ENCODE results near the gene CHST11. TPM values are rescaled to one million over a fixed set of nuclear protein-coding genes. Genes with fewer than 3 reads are reported as not detected.
"Not testable (repeated sequence)": the region's sequence is repeated elsewhere in the genome, so short reads cannot be mapped to it uniquely, and the experiment has no call there.

Gene CHST11
- total RNA-seq, 1 donor from 2014 or later, result 6.0 TPM

DNA sequence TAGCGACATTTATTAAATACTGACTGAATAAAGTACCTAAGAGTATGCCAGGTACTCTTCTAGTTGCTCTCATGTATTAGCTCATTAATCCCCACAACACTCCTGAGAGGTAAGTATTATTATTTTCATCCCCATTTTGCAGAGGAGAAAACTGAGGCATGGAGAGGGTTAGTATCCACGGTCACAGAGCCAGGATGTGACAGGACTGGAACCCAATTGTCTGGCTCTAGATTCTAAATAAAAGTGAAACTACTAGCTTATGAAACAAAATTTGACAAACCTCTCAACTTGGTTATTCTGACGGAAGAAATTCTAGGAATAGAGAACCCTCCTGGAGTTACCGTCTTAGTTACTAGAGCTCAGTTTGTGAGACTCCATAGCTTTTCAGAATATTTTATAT, 112.2 kb downstream of the CHST11 start:
- Histone ChIP-seq H3K4me3 (no peak overlapping the region), H3K4me1 (peaks cover 16% of the 10 kb centered on the region), H3K36me3 (no peaks in the 10 kb centered on the region), H3K27me3 (ENCODE audit: low read depth) (no peaks in the 10 kb centered on the region), H3K9me3 (replicated peaks) (peaks cover 9% of the 10 kb centered on the region), H3K27ac (replicated peaks) (no peak overlapping the region)
- intact Hi-C loops (cut with micrococcal nuclease), result no loop called here
- TF ChIP-seq, protein P1, sequence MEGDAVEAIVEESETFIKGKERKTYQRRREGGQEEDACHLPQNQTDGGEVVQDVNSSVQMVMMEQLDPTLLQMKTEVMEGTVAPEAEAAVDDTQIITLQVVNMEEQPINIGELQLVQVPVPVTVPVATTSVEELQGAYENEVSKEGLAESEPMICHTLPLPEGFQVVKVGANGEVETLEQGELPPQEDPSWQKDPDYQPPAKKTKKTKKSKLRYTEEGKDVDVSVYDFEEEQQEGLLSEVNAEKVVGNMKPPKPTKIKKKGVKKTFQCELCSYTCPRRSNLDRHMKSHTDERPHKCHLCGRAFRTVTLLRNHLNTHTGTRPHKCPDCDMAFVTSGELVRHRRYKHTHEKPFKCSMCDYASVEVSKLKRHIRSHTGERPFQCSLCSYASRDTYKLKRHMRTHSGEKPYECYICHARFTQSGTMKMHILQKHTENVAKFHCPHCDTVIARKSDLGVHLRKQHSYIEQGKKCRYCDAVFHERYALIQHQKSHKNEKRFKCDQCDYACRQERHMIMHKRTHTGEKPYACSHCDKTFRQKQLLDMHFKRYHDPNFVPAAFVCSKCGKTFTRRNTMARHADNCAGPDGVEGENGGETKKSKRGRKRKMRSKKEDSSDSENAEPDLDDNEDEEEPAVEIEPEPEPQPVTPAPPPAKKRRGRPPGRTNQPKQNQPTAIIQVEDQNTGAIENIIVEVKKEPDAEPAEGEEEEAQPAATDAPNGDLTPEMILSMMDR (IDR thresholded peaks at IDR 0.05; ENCODE audit: borderline replicate concordance), result no peak
- no peak for DNase-seq

DNA sequence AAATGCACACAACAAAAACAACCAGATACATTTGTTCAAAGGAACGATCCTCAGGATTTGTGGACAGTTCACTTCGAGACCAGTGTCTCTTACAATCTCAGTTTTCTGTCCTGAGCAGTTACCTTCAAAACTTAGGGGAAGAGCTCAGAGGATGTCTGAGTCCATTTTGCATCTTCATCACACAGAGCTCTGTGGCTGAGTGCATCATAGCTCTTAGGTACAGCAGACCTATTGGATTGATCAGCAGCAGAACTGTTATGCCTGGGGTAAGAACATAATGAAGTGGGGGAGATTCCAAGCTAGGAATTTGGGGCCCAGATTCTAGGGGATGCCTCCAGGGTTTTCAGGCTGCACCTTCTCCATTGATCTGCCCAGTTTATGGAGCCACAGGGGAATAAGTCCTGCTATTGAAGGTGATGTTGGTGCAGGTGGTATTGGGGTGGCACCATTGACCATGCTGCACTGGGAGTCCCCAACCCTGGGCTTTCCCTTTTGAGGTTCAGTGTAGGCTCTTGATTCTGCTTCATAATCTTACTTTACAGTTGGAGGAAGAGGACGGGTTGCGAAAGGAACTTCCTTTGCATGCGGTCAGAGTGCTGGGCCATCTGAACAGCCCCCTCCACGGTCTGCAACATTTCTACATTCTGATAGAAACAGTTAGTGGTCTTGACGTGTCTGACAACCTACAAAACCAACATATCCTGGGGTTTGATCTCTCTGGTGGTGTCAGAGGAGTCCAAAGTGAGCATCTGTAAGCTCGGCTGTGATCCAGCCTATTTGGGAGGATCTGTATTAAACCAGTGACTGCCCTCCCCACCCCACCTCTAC, 112.8 kb downstream of the CHST11 start:
- TF ChIP-seq, protein P1 (IDR thresholded peaks at IDR 0.05; ENCODE audit: borderline replicate concordance), result no peak
- no peaks in the 10 kb centered on the region for H3K27me3 ChIP-seq (ENCODE audit: low read depth)
- no peaks in the 10 kb centered on the region for H3K36me3 ChIP-seq
- intact Hi-C loops (cut with micrococcal nuclease), result no loop called here
- H3K27ac ChIP-seq (replicated peaks), result no peak overlapping the region
- H3K4me1 ChIP-seq, result peaks cover 16% of the 10 kb centered on the region
- H3K9me3 ChIP-seq (replicated peaks), result peaks cover 5% of the 10 kb centered on the region
- no peak overlapping the region for H3K4me3 ChIP-seq
- DNase-seq, result no peak

DNA sequence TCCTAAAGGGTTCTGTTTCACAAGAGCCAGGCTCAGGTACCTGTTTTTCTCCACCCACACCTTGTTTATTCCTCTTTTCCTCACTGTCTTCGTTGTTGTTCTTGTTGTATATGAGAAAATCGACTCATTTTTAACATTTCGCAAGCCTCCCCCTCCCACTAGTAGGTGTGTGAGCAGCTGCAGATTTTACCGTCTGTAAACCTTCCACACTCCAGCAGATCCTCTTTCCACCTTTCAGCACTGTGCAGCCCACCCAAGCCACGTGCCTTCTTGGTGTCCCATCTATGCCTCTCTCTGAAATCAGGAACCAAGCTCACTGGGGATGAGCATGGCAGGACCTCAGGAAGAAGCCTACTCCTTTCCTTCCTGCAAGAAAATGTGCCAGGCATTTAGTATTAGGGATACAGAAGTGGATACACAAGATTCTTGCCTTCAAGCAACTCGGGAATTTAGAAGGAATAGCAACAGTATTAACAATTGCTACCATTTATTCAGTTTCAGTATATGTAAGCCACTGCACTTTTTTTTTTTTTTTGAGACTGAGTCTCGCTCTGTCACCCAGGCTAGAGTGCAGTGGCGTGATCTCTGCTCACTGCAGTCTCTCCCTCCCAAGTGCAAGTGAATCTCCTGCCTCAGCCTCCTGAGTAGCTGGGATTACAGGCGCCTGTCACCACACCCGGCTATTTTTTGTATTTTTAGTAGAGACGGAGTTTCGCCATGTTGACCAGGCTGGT, 113.6 kb downstream of the CHST11 start:
- no peak for DNase-seq
- H3K4me3 ChIP-seq, result no peak overlapping the region
- TF ChIP-seq, protein P1 (IDR thresholded peaks at IDR 0.05; ENCODE audit: borderline replicate concordance), result no peak
- H3K27me3 ChIP-seq (ENCODE audit: low read depth), result no peaks in the 10 kb centered on the region
- peaks cover 5% of the 10 kb centered on the region for H3K9me3 ChIP-seq (replicated peaks)
- no peaks in the 10 kb centered on the region for H3K36me3 ChIP-seq
- intact Hi-C loops (cut with micrococcal nuclease), result no loop called here
- H3K27ac ChIP-seq (replicated peaks), result no peak overlapping the region
- peaks cover 16% of the 10 kb centered on the region for H3K4me1 ChIP-seq

DNA sequence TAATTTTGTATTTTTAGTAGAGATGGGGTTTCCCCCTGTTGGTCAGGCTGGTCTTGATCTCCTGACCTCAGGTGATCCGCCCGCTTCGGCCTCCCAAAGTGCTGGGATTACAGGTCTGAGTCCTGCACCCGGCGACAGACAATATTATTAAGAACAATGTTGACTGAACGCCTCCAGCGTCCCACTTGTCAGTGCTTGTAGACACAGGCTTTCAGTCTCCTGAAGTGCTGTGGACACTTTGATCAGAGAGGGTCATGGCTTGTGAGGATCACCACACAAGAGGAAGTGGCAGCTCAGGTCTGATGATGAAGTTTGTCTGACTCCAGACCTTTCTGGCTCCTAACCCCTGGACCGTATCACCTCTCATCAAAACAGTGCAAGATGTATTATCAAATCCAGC, 114.6 kb downstream of the CHST11 start:
- Histone ChIP-seq H3K27ac (replicated peaks) (no peak overlapping the region), H3K36me3 (no peaks in the 10 kb centered on the region), H3K9me3 (replicated peaks) (peaks cover 5% of the 10 kb centered on the region), H3K4me1 (peaks cover 9% of the 10 kb centered on the region), H3K27me3 (ENCODE audit: low read depth) (no peaks in the 10 kb centered on the region), H3K4me3 (no peak overlapping the region)
- intact Hi-C loops (cut with micrococcal nuclease), result no loop called here
- TF ChIP-seq, protein P1 (IDR thresholded peaks at IDR 0.05; ENCODE audit: borderline replicate concordance), result no peak
- no peak for DNase-seq

DNA sequence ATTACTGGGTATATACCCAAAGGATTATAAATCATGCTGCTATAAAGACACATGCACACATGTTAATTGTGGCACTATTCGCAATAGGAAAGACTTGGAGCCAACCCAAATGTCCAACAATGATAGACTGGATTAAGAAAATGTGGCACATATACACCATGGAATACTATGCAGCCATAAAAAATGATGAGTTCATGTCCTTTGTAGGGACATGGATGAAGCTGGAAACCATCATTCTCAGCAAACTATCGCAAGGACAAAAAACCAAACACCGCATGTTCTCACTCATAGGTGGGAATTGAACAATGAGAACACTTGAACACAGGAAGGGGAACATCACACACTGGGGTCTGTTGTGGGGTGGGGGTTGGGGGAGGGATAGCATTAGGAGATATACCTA, 117.6 kb downstream of the CHST11 start:
- intact Hi-C loops (cut with micrococcal nuclease); H3K9me3 ChIP-seq (replicated peaks); DNase-seq; H3K4me1 ChIP-seq; H3K27me3 ChIP-seq (ENCODE audit: low read depth); H3K4me3 ChIP-seq; H3K27ac ChIP-seq (replicated peaks); H3K36me3 ChIP-seq: not testable (repeated sequence)

DNA sequence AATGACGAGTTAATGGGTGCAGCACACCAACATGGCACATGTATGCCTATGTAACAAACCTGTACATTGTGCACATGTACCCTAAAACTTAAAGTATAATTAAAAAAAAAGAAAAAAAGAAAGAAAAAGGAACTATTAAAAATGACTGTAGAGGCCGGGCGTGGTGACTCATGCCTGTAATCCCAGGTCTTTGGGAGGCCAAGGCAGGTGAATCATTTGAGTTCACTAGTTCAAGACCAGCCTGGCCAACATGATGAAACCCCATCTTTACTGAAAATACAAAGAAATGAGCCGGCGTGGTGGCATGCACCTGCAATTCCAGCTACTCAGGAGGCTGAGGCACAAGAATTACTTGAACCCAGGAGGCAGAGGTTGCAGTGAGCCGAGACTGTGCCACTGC, 118.0 kb downstream of the CHST11 start:
- H3K27ac ChIP-seq (replicated peaks); H3K36me3 ChIP-seq; H3K27me3 ChIP-seq (ENCODE audit: low read depth); intact Hi-C loops (cut with micrococcal nuclease); H3K4me3 ChIP-seq; H3K9me3 ChIP-seq (replicated peaks); H3K4me1 ChIP-seq; DNase-seq: not testable (repeated sequence)

Measured in left ventricle myocardium inferior (tissue), 1 donor.